T47D (cell line): Measurements from ENCODE around the gene SP9.

Experiments used
- DNase-seq, 2 experiments: peaks; one replicate each; pipeline versions ENCODE4 v3.0.0 to v3.0.0-alpha.2; 2011 to 2012; ENCODE audit warnings: low read depth in 1 of 2, low spot score in 1 of 2
- JUND ChIP-seq: IDR thresholded peaks from 2 replicates; pipeline ENCODE4 v1.6.1; 2012; ENCODE audit warnings: low read depth
- in situ Hi-C: cut with HindIII; loops from 2 replicates; pipeline ENCODE4 v1.10.0; 2016; ENCODE audit warnings: low sequenced_read_pairs, low pct_unique_long_range_greater_than_20kb

Gene SP9

DNA sequence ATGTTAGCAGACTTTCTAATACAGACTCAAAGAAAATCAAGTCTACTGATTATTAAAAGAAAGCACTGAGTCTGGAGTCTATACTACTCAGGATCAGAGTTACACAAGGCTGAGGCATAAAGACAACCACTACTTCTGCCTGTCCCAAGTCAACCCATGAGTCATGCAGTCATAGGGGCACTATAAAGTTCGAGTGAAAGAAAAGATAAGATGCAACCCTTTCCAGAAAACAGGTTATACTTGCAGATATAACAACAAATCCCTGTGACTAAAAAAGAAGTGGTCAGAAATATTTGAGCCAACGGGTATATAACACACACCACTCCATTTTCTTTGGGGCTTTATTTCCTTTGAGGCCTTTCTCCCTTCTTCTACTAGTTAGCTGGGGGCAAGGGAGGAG lies 42.2 kb downstream of the SP9 start:
- no peak for DNase-seq
- TF ChIP-seq JUND = no peak
- in situ Hi-C loops = no loop called here

DNA sequence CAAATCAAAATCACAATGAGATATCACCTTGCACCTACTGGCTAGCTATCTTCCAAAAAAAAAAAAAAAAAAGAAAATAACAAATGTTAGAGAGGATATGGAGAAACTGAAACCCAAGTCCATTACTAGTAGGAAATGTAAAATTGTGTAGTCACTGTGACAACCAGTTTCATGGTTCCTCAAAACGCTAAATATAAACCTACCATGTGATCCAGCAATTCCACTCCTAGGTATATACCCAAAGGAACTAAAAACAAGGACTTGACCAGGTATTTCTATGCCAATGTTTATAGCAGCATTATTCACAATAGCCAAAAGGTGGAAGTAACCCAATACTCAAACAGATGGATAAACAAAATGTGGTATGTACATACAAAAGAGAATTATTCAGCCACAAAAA lies 49.0 kb downstream of the SP9 start:
- in situ Hi-C loops = no loop called here

GRCh38 chr2:174385201-174385600 lies 50.4 kb downstream of the SP9 start:
- TF ChIP-seq JUND = no peak
- DNase-seq = no peak
- in situ Hi-C loops = no loop called here

More for the DNA sequence above, 49.0 kb downstream of the SP9 start:
- no peak for TF ChIP-seq JUND
- no peak for DNase-seq
